IMR-90 (cell line): ENCODE measurements around the gene METTL23. TPM values are rescaled to one million over a fixed set of nuclear protein-coding genes. Genes with fewer than 3 reads are reported as not detected.

ENCODE experiments used
- ATAC-seq: fragments of 200-7000 bp; cut with Tn5 transposase; 2 replicates; pipeline ENCODE4 v1.9.1; 2020; ENCODE audit warnings: low read depth, mild to moderate bottlenecking, moderate library complexity
- BruUV-seq: library from RNA; stranded (reverse); fragments of 400-500 nt; replicated peaks from 2 replicates; lab custom pipeline; 2021; lab: Mats Ljungman, UMichigan
- CTCF ChIA-PET: fragments of 300-600 bp; formaldehyde crosslinking; extraction: SDS; loops from one replicate; lab custom pipeline; 2021; ENCODE audit warnings: antibody characterized with exemption; lab: Yijun Ruan, JAX
- POLR2A ChIA-PET: fragments of 300-600 bp; sonication (Branson Sonifier 250); formaldehyde crosslinking; loops from one replicate; lab custom pipeline; 2022; ENCODE audit warnings: antibody characterized with exemption; ENCODE audit not compliant: unreplicated experiment; lab: Charles Lee
- DNase-seq: peaks from one replicate; pipeline ENCODE4 v3.0.0; 2013
- H2AFZ ChIP-seq: replicated peaks from 2 replicates; pipeline ENCODE3; 2013; ENCODE audit warnings: low read length, mild to moderate bottlenecking; ENCODE audit not compliant: poor library complexity
- H2AK5ac ChIP-seq: 2 replicates; pipeline ENCODE4 v1.6.1; 2013; ENCODE audit warnings: low read depth, low read length, inconsistent platforms
- H2AK9ac ChIP-seq: replicated peaks from 2 replicates; pipeline ENCODE3; 2013; ENCODE audit warnings: mild to moderate bottlenecking, low read depth, low read length, moderate library complexity; ENCODE audit not compliant: poor library complexity
- H2BK120ac ChIP-seq: 2 replicates; pipeline ENCODE4 v1.6.1; 2013; ENCODE audit warnings: low read depth, low read length, inconsistent platforms
- H2BK15ac ChIP-seq: 3 replicates; pipeline ENCODE4 v1.6.1; 2013; ENCODE audit warnings: low read depth, low read length, inconsistent platforms
- H2BK20ac ChIP-seq: 2 replicates; pipeline ENCODE4 v1.6.1; 2013; ENCODE audit warnings: low read depth, mild to moderate bottlenecking, inconsistent platforms, low read length, moderate library complexity
- H2BK5ac ChIP-seq: 2 replicates; pipeline ENCODE4 v1.6.1; 2013; ENCODE audit warnings: mild to moderate bottlenecking, low read depth, low read length, inconsistent platforms; ENCODE audit not compliant: poor library complexity, severe bottlenecking
- H3K14ac ChIP-seq: replicated peaks from 2 replicates; pipeline ENCODE4 v1.6.1; 2013; ENCODE audit warnings: low read depth, low read length, inconsistent platforms
- H3K18ac ChIP-seq: 2 replicates; pipeline ENCODE4 v1.6.1; 2013; ENCODE audit warnings: low read depth, low read length, control low read depth
- H3K23ac ChIP-seq: 2 replicates; pipeline ENCODE4 v1.6.1; 2013; ENCODE audit warnings: low read depth, low read length, inconsistent platforms
- H3K27ac ChIP-seq: 2 replicates; pipeline ENCODE4 v1.5.1; 2013; ENCODE audit warnings: mild to moderate bottlenecking, control low read depth, low read length; ENCODE audit not compliant: insufficient read depth
- H3K27me3 ChIP-seq: 2 replicates; pipeline ENCODE4 v1.6.1; 2013; ENCODE audit warnings: low read length; ENCODE audit not compliant: control insufficient read depth, insufficient read depth
- H3K36me3 ChIP-seq: 2 replicates; pipeline ENCODE4 v1.6.1; 2013; ENCODE audit warnings: low read length, mixed read lengths; ENCODE audit not compliant: control insufficient read depth, insufficient read depth
- H3K4ac ChIP-seq: 2 replicates; pipeline ENCODE4 v1.6.1; 2013; ENCODE audit warnings: low read depth, low read length, inconsistent platforms
- H3K4me1 ChIP-seq: 2 replicates; pipeline ENCODE4 v1.6.1; 2013; ENCODE audit warnings: low read length, mixed read lengths; ENCODE audit not compliant: control insufficient read depth, insufficient read depth
- H3K4me2 ChIP-seq: 2 replicates; pipeline ENCODE4 v1.6.1; 2013; ENCODE audit warnings: low read depth, mild to moderate bottlenecking, control low read depth, low read length, moderate library complexity
- H3K4me3 ChIP-seq: 2 replicates; pipeline ENCODE4 v1.5.1; 2013; ENCODE audit warnings: low read depth, mild to moderate bottlenecking, control low read depth, low read length, moderate library complexity; ENCODE audit not compliant: insufficient read depth
- H3K56ac ChIP-seq: 2 replicates; pipeline ENCODE4 v1.6.1; 2013; ENCODE audit warnings: low read length, inconsistent platforms; ENCODE audit not compliant: insufficient read depth; ENCODE audit errors: extremely low read depth
- H3K79me1 ChIP-seq, 2 experiments: 2 replicates each; pipeline ENCODE4 v1.6.1; 2013; ENCODE audit warnings: low read length in 2 of 2, inconsistent platforms in 1 of 2, low read depth in 1 of 2
- H3K9ac ChIP-seq: 2 replicates; pipeline ENCODE4 v1.6.1; 2013; ENCODE audit warnings: low read depth, low read length, control low read depth
- H3K9me1 ChIP-seq: 2 replicates; pipeline ENCODE4 v1.6.1; 2013; ENCODE audit warnings: low read length, inconsistent platforms; ENCODE audit not compliant: insufficient read depth
- H3K9me3 ChIP-seq: 2 replicates; pipeline ENCODE4 v1.6.1; 2013; ENCODE audit warnings: low read length; ENCODE audit not compliant: control insufficient read depth, insufficient read depth
- H4K20me1 ChIP-seq: 2 replicates; pipeline ENCODE4 v1.6.1; 2013; ENCODE audit warnings: low read length, inconsistent platforms; ENCODE audit not compliant: insufficient read depth
- H4K5ac ChIP-seq: 2 replicates; pipeline ENCODE4 v1.6.1; 2013; ENCODE audit warnings: mild to moderate bottlenecking, low read depth, low read length, control low read depth
- H4K8ac ChIP-seq, 2 experiments: 2 replicates each; pipeline ENCODE4 v1.6.1; 2013; ENCODE audit warnings: low read depth in 2 of 2, low read length in 2 of 2, control low read depth in 1 of 2, inconsistent platforms in 1 of 2
- H4K91ac ChIP-seq: 2 replicates; pipeline ENCODE4 v1.6.1; 2013; ENCODE audit warnings: low read depth, low read length, inconsistent platforms; ENCODE audit not compliant: insufficient read depth
- BHLHE40 ChIP-seq: fragments of 150-350 bp; IDR thresholded peaks from 2 replicates; pipeline ENCODE4 v1.6.1; 2016; ENCODE audit warnings: mild to moderate bottlenecking, low read depth, low read length
- CHD1 ChIP-seq: IDR thresholded peaks from 2 replicates; pipeline ENCODE4 v1.6.1; 2012; ENCODE audit warnings: low read depth, low read length, improper control_type of control experiment
- CTCF ChIP-seq: conservative IDR thresholded peaks from 2 replicates; pipeline ENCODE4 v1.5.1; 2012; ENCODE audit warnings: mild to moderate bottlenecking, low read depth, low read length, improper control_type of control experiment
- FOS ChIP-seq: fragments of 150-350 bp; IDR thresholded peaks from 2 replicates; pipeline ENCODE4 v1.6.1; 2016; ENCODE audit warnings: low read depth, low read length
- MAZ ChIP-seq: IDR thresholded peaks from 2 replicates; pipeline ENCODE4 v1.6.1; 2012; ENCODE audit warnings: low read depth, mild to moderate bottlenecking, low read length, improper control_type of control experiment, moderate library complexity, borderline replicate concordance
- MXI1 ChIP-seq: IDR thresholded peaks from 2 replicates; pipeline ENCODE4 v1.6.1; 2012; ENCODE audit warnings: low read depth, mild to moderate bottlenecking, low read length, moderate library complexity, borderline replicate concordance
- NFE2L2 ChIP-seq: fragments of 150-350 bp; IDR thresholded peaks from 2 replicates; pipeline ENCODE4 v1.6.1; 2016; ENCODE audit warnings: low read depth, mild to moderate bottlenecking, low read length
- RAD21 ChIP-seq: IDR thresholded peaks from 2 replicates; pipeline ENCODE4 v1.6.1; 2012; ENCODE audit warnings: low read length, improper control_type of control experiment
- WGBS, 2 experiments: methylation state at CpG; one replicate each; pipeline versions ENCODE4 v1.1.5 to v1.1.7; 2013; ENCODE audit warnings: missing lambda C conversion rate in 2 of 2; ENCODE audit not compliant: insufficient read length in 1 of 2; ENCODE audit errors: extremely low coverage in 2 of 2; 5-methylcytosine and 5-hydroxymethylcytosine counted together
- dilution Hi-C: fragments of 300-500 bp; cut with HindIII; formaldehyde crosslinking; loops from one replicate; pipeline ENCODE4 v1.14.3; 2018; ENCODE audit warnings: low sequenced_read_pairs; ENCODE audit not compliant: unreplicated experiment
- in situ Hi-C: fragments of 300-500 bp; cut with MboI; formaldehyde crosslinking; loops from 3 replicates; pipeline ENCODE4 v1.14.3; 2019; ENCODE audit warnings: low sequenced_read_pairs, inconsistent platforms, mixed read lengths
- intact Hi-C: fragments of 100-400 bp; cut with micrococcal nuclease; formaldehyde crosslinking; loops from 2 replicates; pipeline ENCODE4 v1.10.0; 2022
- polyA plus RNA-seq, 3 experiments: library from polyadenylated mRNA; depleted of rRNA; stranded (reverse); fragments of >200 nt; gene quantifications; 2 replicates each; pipeline ENCODE4 v1.2.3, GENCODE V29; 2012; ENCODE audit warnings: low replicate concordance in 1 of 3
- total RNA-seq: library from RNA; depleted of rRNA; stranded (reverse); fragments of >200 nt; gene quantifications from 2 replicates; pipeline ENCODE4 v1.2.3, GENCODE V29; 2012

METTL23 gene
- total and polyA plus RNA-seq, 2 of the 4 experiments (the other 2 are of a cell fraction): 18.8 to 32.1 TPM

GRCh38 chr17:76687298-76688164, 39.1 kb upstream of the METTL23 start:
- H3K4me2 ChIP-seq: 0 out of 2 replicates have a peak overlapping the region, but pooled peaks have one; percentile 60
- peak overlapping the region; percentile 66 for H2BK20ac ChIP-seq
- no peak overlapping the region for H3K56ac ChIP-seq
- no peak overlapping the region for H2AFZ ChIP-seq
- H3K4me3 ChIP-seq: no peak overlapping the region
- H3K14ac ChIP-seq: peak overlapping the region; percentile 76
- H3K27me3 ChIP-seq: no peaks in the 10 kb centered on the region
- H3K9me3 ChIP-seq: no peaks in the 10 kb centered on the region
- H3K18ac ChIP-seq: peak overlapping the region; percentile 80
- dilution Hi-C loops: no loop called here
- peaks cover 26% of the 10 kb centered on the region for H3K9me1 ChIP-seq
- 79% methylated on average over 12 of the region's 26 CpGs; no CpG with 5 or more reads in 1 of the 2 experiments for WGBS, 2 experiments
- no TSS peak for BruUV-seq
- peaks cover 38% of the 10 kb centered on the region for H3K36me3 ChIP-seq
- H3K27ac ChIP-seq: peak overlapping the region; percentile 75
- H2AK9ac ChIP-seq: peak overlapping the region; percentile 96
- H2BK5ac ChIP-seq: peak overlapping the region; percentile 93
- TF ChIP-seq CHD1 (no peak), NFE2L2 (no peak), MXI1 (no peak), BHLHE40 (no peak), CTCF (no peak), RAD21 (no peak), MAZ (no peak), FOS (no peak)
- peak overlapping the region; percentile 47 to 75; a peak in 2 of 4 replicates for H4K8ac ChIP-seq
- peak overlapping the region; percentile 89 for H3K4ac ChIP-seq
- in situ Hi-C loops: no loop called here
- ChIA-PET CTCF (interaction anchor here (0.5 to 0.8 kb wide), 2 partner anchors 26 to 30 kb away, joined by 3 read pairs; no protein-coding TSS in a partner anchor), POLR2A (no interaction called here)
- H3K4me1 ChIP-seq: peaks cover 22% of the 10 kb centered on the region
- peak overlapping the region; percentile 69 for H4K5ac ChIP-seq
- DNase-seq (no peak), ATAC-seq (no peak)
- H2BK120ac ChIP-seq: peak overlapping the region; percentile 86
- H3K9ac ChIP-seq: peak overlapping the region; percentile 1; the same call in 1 of the 2 replicates
- peaks cover 35% of the 10 kb centered on the region for H4K20me1 ChIP-seq
- intact Hi-C loops: loop anchor here (1.0 to 10.0 kb wide), 2 partner anchors 22 to 1917 kb away; no protein-coding TSS in a partner anchor
- peak overlapping the region; percentile 91 for H2AK5ac ChIP-seq
- peak overlapping the region; percentile 49; the same call in 1 of the 2 replicates for H3K23ac ChIP-seq
- peak overlapping the region; percentile 89; the same call in 2 of the 3 replicates for H2BK15ac ChIP-seq
- peak overlapping the region; percentile 87 for H4K91ac ChIP-seq
- peaks cover 21 to 79% of the 10 kb centered on the region in 2 experiments; a peak in 3 of 4 replicates for H3K79me1 ChIP-seq
